Fibroblast of mammary gland (primary cell): Measurements from ENCODE around the gene SCT.

Source experiments
- DNase-seq: peaks from one replicate; pipeline ENCODE4 v3.0.0-alpha.2; 2010; ENCODE audit warnings: low read depth
- H3K4me3 ChIP-seq: 2 replicates; pipeline ENCODE4 v1.5.1; 2011; ENCODE audit warnings: low read depth, mild to moderate bottlenecking, low read length, moderate library complexity; ENCODE audit not compliant: control insufficient read depth
- TF ChIP-seq, protein P1 (sequence below): conservative IDR thresholded peaks from 2 replicates; pipeline ENCODE4 v1.5.1; 2011; ENCODE audit warnings: low read depth, low read length, inconsistent platforms; ENCODE audit not compliant: control insufficient read depth, insufficient read depth

The SCT gene, protein sequence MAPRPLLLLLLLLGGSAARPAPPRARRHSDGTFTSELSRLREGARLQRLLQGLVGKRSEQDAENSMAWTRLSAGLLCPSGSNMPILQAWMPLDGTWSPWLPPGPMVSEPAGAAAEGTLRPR

DNA sequence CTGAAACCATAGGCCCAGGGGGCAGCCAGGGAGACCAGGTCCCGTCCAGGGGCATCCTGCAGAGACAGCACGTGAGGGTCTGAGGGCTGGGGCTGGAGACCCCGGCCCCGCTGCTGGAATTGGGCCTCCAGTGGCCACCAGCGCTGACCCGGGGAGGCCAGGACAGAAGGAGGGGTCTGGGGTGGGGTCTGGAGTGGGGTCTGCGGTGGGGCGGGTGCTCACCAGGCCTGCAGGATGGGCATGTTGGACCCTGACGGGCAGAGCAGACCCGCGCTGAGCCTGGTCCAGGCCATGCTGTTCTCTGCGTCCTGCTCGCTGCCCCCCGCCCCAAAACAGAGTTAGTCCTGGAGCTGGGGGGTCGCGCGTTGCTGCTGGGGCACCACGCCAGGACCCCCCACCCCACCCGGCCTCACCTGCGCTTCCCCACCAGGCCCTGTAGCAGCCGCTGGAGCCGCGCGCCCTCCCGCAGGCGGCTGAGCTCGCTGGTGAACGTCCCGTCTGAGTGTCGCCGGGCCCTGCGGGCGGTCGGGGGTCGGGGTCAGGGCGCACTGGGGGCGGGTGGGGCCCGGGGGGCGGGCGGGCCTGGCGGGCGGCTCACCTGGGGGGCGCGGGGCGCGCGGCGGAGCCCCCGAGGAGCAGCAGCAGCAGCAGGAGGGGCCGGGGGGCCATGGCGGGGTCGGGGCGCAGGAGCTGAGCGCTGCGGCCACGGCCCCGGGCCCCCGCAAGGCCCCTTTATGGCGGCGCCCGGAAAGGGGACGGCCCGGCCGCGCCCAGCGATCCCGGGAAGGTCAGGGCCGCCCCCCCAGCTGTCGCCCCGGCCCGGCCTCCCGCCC, at the start of gene SCT:
Gene SCT (minus strand): TSS at position 707 of the 833 bp plus-strand sequence. CDS start 38 bp downstream, at position 669.
- H3K4me3 ChIP-seq, result no peak within 1 kb of the TSS
- DNase-seq, result no peak
- TF ChIP-seq, protein P1, sequence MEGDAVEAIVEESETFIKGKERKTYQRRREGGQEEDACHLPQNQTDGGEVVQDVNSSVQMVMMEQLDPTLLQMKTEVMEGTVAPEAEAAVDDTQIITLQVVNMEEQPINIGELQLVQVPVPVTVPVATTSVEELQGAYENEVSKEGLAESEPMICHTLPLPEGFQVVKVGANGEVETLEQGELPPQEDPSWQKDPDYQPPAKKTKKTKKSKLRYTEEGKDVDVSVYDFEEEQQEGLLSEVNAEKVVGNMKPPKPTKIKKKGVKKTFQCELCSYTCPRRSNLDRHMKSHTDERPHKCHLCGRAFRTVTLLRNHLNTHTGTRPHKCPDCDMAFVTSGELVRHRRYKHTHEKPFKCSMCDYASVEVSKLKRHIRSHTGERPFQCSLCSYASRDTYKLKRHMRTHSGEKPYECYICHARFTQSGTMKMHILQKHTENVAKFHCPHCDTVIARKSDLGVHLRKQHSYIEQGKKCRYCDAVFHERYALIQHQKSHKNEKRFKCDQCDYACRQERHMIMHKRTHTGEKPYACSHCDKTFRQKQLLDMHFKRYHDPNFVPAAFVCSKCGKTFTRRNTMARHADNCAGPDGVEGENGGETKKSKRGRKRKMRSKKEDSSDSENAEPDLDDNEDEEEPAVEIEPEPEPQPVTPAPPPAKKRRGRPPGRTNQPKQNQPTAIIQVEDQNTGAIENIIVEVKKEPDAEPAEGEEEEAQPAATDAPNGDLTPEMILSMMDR, result no peak

DNA sequence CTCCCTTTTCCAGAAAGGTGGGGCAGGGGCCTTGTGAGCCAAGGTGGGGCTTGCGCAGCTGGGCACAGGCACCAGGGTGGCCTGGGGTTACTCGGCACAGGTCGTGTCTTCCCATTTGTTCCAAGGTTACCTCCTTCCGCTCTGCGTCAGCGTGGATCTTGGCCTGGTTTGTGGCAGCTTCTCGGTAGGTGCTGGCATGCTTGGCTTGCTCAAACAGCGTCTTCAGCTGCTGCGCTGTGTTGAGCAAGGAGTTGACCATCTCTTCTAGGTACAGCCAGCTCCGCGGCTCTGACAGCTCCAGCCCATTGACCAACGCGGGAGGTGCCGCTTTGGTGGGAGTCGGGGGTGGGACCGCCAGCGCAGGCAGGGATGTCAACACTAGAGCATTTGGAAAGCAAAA, 47.4 kb upstream of the SCT start:
- DNase-seq, result no peak
- no peak overlapping the region for H3K4me3 ChIP-seq
- TF ChIP-seq, protein P1, result no peak

DNA sequence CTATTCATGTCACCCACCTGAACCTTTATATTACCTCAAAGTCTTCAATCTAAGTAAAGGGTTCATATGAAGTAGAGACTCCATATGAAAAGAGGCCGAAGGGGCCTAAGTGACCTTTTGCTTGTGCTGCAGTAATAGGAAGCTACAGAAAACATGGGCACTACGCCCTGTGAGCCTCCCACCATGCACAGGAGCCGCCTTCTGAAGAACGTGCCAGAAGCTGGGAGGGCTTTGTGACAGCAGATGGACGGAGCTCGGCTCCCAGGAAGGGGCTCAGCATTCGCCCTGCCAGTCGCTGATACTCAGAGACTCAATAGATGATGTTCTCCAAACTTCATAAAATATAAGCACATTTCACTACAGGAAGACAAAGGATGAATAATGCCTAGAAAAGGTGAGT, 46.9 kb upstream of the SCT start:
- DNase-seq, result no peak
- H3K4me3 ChIP-seq, result no peak overlapping the region
- TF ChIP-seq, protein P1, result no peak

DNA sequence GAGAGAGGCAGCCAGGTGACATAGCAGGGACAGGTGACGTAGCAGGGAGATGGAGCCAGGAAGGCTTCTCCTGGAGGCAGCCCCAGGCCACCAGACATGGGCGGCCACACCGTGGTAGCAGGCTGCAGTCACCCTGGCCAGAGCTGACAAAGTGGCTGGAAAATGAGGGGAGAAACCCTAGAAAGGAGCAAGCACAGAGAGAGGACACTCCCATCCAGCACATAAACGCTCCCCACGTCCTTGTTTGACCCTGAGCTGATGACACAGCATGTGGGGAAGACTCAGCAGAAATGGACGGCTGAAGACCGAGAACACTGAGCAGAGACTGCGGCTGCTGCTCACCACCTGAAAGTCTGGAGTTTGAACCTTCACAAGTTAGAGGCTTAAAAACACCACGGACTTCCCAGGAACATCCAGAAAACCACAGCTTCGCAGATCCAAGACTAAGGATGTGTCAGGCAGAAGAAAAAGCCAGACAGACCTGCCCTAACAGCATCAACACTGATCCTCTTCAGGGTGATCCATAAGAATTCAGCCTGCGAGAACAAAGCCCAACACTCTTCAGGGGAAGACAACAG, 38.8 kb upstream of the SCT start:
- DNase-seq, result peak; percentile 81
- TF ChIP-seq, protein P1, result no peak
- no peak overlapping the region for H3K4me3 ChIP-seq

DNA sequence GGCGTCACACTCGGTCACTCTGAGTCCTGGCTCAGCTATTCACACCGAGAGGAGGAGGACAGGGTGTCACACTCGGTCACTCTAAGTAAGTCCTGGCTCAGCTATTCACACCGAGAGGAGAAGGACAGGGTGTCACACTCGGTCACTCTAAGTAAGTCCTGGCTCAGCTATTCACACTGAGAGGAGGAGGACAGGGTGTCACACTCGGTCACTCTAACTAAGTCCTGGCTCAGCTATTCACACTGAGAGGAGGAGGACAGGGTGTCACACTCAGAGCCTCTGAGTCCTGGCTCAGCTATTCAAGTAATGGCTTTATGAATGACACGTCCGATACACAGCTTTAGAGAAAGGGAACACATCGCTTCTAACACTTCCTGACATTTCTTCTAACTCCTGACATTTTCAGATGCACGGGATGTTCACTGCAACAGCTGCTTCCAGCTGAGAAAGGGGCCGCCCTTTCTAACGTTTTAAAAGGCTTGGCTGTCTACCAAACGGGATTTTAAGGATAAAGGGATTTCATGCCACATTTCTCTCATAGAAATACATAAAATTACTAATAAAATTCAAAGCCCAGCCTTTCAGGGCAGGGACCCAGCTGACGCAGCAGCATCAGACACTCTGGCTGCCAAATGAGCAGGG, 38.2 kb upstream of the SCT start:
- no peak for DNase-seq
- no peak overlapping the region for H3K4me3 ChIP-seq
- TF ChIP-seq, protein P1, result no peak

DNA sequence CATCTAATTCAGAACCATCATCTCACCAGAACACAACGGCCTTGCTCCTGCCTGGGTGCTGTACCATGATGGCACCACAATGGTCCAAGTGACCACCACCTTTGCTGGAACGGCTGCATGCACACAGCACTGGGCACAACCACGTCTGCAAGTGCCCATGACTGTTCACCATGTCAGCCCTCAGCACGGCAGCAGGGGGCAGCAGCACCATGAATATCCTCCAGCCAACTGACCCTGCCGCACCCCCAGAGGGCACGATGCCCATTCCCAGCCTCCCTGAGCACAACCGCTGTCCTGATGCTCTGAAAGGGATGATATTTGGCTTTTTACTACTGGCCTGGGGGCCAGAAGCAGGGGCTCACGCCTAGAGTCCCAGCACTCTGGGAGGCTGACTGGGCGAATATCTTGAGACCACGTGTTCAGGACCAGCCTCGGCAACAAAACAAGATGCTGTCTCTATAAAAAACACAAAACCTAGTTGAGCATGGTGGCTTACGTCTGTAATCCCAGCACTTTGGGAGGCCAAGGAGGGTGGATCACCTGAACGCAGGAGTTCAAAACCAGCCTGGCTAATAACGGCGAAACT, 35.8 kb upstream of the SCT start:
- TF ChIP-seq, protein P1, result peak; percentile 78
- DNase-seq, result peak; percentile 72
- no peak overlapping the region for H3K4me3 ChIP-seq
